NCI-H1092 treated with DMSO at 0.1 percent for 48 hours (cell line): ENCODE data around the gene FAM240A.

Experiments
- DNase-seq: peaks from one replicate; lab custom pipeline; 2025; lab: John Stamatoyannopoulos, UW

Gene FAM240A

GRCh38 chr3:46662771-46663551 is 50.6 kb downstream of the FAM240A start:
- peak; percentile 5 for DNase-seq

- DNase-seq: peak; percentile 67
Observed at GRCh38 chr3:46663591-46664135, 51.3 kb downstream of the FAM240A start.

- no peak for DNase-seq
Observed at GRCh38 chr3:46664188-46664970, 52.1 kb downstream of the FAM240A start.

GRCh38 chr3:46664971-46665762 is 52.8 kb downstream of the FAM240A start:
- DNase-seq: no peak

- DNase-seq: peak; percentile 52
Observed at GRCh38 chr3:46665763-46666452, 53.6 kb downstream of the FAM240A start.

GRCh38 chr3:46666453-46666845 is 54.1 kb downstream of the FAM240A start:
- DNase-seq: peak; percentile 27

- no peak for DNase-seq
Observed at GRCh38 chr3:46667061-46667621, 54.8 kb downstream of the FAM240A start.

- no peak for DNase-seq
Observed at GRCh38 chr3:46667657-46668056, 55.3 kb downstream of the FAM240A start.

- no peak for DNase-seq
Observed at GRCh38 chr3:46668116-46668515, 55.8 kb downstream of the FAM240A start.

GRCh38 chr3:46668591-46668990 is 56.3 kb downstream of the FAM240A start:
- no peak for DNase-seq

GRCh38 chr3:46669191-46669999 is 57.1 kb downstream of the FAM240A start:
- DNase-seq: no peak

GRCh38 chr3:46670000-46670890 is 57.9 kb downstream of the FAM240A start:
- DNase-seq: no peak

GRCh38 chr3:46670891-46671427 is 58.6 kb downstream of the FAM240A start:
- DNase-seq: no peak

- DNase-seq: no peak
Observed at GRCh38 chr3:46671541-46672348, 59.4 kb downstream of the FAM240A start.

- DNase-seq: no peak
Observed at GRCh38 chr3:46672349-46672695, 60.0 kb downstream of the FAM240A start.

- DNase-seq: no peak
Observed at GRCh38 chr3:46673151-46674030, 61.1 kb downstream of the FAM240A start.
